ENCODE results near the gene SRMS.

DNA sequence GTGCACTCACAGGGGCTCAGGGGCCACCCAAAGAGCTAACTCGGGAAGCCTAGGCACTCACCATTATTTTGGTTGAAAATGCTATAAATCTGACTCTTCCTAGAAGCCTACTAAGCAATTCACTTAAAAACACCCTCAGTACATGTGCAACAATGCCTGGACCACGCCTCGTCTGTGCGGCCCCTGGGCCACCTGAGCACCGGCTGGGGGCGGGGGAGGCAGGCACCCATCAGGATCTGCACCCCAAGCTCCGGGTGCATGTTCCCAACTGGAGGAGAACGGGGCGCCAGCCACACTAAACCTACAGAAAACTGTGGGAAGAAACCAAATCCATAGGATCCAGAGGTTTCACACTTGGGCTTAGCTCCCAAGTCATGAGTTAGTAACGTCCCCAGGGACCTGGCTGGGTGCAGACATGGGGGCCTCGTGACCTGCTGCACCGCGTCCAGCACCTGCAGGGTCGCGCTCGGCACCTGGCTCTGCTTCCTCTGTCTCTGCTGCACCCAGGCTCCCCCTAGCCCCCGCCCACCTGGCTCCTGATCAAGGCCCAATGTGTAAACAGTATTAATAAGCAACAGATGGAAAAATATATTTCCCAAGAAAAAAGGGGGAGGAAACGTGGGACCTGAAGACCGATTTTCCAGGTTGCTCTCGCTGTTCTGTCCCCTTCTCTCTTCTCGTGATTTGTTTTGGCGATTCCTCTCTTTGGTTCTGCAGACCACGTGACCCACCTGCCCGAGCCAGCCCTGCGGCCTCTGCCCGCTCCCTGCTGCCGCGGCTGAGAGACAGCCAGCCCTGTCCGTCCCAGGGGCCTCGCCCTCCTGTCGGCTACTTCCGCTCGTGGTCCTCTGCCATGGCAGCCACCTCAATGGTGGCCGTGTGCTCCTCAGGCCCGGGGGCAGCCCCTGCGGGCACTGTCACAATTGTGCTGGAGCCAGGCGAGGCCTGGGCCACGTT, 42.0 kb upstream of the SRMS start:
- TF ChIP-seq, protein P1, sequence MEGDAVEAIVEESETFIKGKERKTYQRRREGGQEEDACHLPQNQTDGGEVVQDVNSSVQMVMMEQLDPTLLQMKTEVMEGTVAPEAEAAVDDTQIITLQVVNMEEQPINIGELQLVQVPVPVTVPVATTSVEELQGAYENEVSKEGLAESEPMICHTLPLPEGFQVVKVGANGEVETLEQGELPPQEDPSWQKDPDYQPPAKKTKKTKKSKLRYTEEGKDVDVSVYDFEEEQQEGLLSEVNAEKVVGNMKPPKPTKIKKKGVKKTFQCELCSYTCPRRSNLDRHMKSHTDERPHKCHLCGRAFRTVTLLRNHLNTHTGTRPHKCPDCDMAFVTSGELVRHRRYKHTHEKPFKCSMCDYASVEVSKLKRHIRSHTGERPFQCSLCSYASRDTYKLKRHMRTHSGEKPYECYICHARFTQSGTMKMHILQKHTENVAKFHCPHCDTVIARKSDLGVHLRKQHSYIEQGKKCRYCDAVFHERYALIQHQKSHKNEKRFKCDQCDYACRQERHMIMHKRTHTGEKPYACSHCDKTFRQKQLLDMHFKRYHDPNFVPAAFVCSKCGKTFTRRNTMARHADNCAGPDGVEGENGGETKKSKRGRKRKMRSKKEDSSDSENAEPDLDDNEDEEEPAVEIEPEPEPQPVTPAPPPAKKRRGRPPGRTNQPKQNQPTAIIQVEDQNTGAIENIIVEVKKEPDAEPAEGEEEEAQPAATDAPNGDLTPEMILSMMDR (optimal IDR thresholded peaks at IDR 0.05 in 1 of 3, IDR thresholded peaks at IDR 0.05 in 1 of 3, conservative IDR thresholded peaks at IDR 0.05 in 1 of 3; ENCODE audit: extremely low read depth in 1 of 3, insufficient read depth in 2 of 3, low read length in 3 of 3), result no peak
- TF ChIP-seq EZH2 (IDR thresholded peaks at IDR 0.05; ENCODE audit: low read length), result no peak
